HG02973 (cell line): Measurements from ENCODE around the gene APOB.

Experiments
- ATAC-seq: cut with Tn5 transposase; IDR thresholded peaks from one replicate; pipeline ENCODE4 v1.9.1; 2021; ENCODE audit warnings: moderate library complexity; ENCODE audit not compliant: unreplicated experiment

The APOB gene

GRCh38 chr2:21006423-21007128 lies 37.3 kb downstream of the APOB start:
- ATAC-seq = no peak

GRCh38 chr2:21005700-21006422 lies 38.0 kb downstream of the APOB start:
- no peak for ATAC-seq

GRCh38 chr2:21005111-21005699 lies 38.7 kb downstream of the APOB start:
- no peak for ATAC-seq

GRCh38 chr2:21004181-21004572 lies 39.7 kb downstream of the APOB start:
- no peak for ATAC-seq

- ATAC-seq = no peak
These were observed 40.2 kb downstream of the APOB start for GRCh38 chr2:21003572-21004180.

GRCh38 chr2:21002814-21003192 lies 41.1 kb downstream of the APOB start:
- ATAC-seq = no peak

GRCh38 chr2:21001988-21002813 lies 41.7 kb downstream of the APOB start:
- ATAC-seq = no peak

- ATAC-seq = no peak
These were observed 42.5 kb downstream of the APOB start for GRCh38 chr2:21001225-21001946.

GRCh38 chr2:20999906-21000645 lies 43.8 kb downstream of the APOB start:
- ATAC-seq = no peak

- ATAC-seq = no peak
These were observed 44.6 kb downstream of the APOB start for GRCh38 chr2:20998972-20999905.

- ATAC-seq = no peak
These were observed 45.7 kb downstream of the APOB start for GRCh38 chr2:20997953-20998722.

- ATAC-seq = no peak
These were observed 49.7 kb downstream of the APOB start for GRCh38 chr2:20994130-20994529.

- ATAC-seq = no peak
These were observed 51.6 kb downstream of the APOB start for GRCh38 chr2:20992201-20992711.

GRCh38 chr2:20990442-20991430 lies 53.1 kb downstream of the APOB start:
- ATAC-seq = no peak

- no peak for ATAC-seq
These were observed 54.5 kb downstream of the APOB start for GRCh38 chr2:20989404-20989803.

- ATAC-seq = no peak
These were observed 55.0 kb downstream of the APOB start for GRCh38 chr2:20988905-20989304.
